Glutamatergic neuron (in vitro differentiated cells): Measurements from ENCODE around the gene POU2F2. TPM values are rescaled to one million over a fixed set of nuclear protein-coding genes. Genes with fewer than 3 reads are reported as not detected.

Experiments used
- DNase-seq: peaks from one replicate; pipeline ENCODE4 v3.0.0; 2022
- H3K27ac Mint-ChIP-seq: one replicate; pipeline ENCODE4 v1.8.0; 2020; ENCODE audit warnings: mild to moderate bottlenecking, mixed read lengths, inconsistent platforms; ENCODE audit not compliant: unreplicated experiment
- H3K27me3 Mint-ChIP-seq: one replicate; pipeline ENCODE4 v1.8.0; 2020; ENCODE audit warnings: mild to moderate bottlenecking, moderate library complexity, mixed read lengths, inconsistent platforms; ENCODE audit not compliant: unreplicated experiment
- H3K36me3 Mint-ChIP-seq: one replicate; pipeline ENCODE4 v1.8.0; 2020; ENCODE audit warnings: mild to moderate bottlenecking, mixed read lengths, inconsistent platforms; ENCODE audit not compliant: unreplicated experiment
- H3K4me1 Mint-ChIP-seq: one replicate; pipeline ENCODE4 v1.8.0; 2020; ENCODE audit warnings: mild to moderate bottlenecking, low read depth, mixed read lengths, inconsistent platforms; ENCODE audit not compliant: unreplicated experiment
- H3K4me3 Mint-ChIP-seq: one replicate; pipeline ENCODE4 v1.8.0; 2020; ENCODE audit warnings: mild to moderate bottlenecking, mixed read lengths, inconsistent platforms; ENCODE audit not compliant: unreplicated experiment
- H3K9me3 Mint-ChIP-seq: one replicate; pipeline ENCODE4 v1.8.0; 2020; ENCODE audit warnings: mild to moderate bottlenecking, moderate library complexity, mixed read lengths, inconsistent platforms; ENCODE audit not compliant: unreplicated experiment
- total RNA-seq: library from RNA; stranded (reverse); fragmentation: NEBNext Ultra II Directional; extraction: Animal tissue kit (Norgen Biotek cat#: 25700); gene quantifications from one replicate; pipeline ENCODE4 v1.2.1, GENCODE V29; 2021; ENCODE audit not compliant: unreplicated experiment
- TF ChIP-seq, protein P1 (sequence below): fragments of 200-600 bp; sonication (generic); IDR thresholded peaks from one replicate; pipeline ENCODE4 v1.5.0; 2021; ENCODE audit not compliant: partially characterized antibody, unreplicated experiment

POU2F2 gene
- total RNA-seq, 1 donor from 2014 or later: 53.4 TPM

DNA sequence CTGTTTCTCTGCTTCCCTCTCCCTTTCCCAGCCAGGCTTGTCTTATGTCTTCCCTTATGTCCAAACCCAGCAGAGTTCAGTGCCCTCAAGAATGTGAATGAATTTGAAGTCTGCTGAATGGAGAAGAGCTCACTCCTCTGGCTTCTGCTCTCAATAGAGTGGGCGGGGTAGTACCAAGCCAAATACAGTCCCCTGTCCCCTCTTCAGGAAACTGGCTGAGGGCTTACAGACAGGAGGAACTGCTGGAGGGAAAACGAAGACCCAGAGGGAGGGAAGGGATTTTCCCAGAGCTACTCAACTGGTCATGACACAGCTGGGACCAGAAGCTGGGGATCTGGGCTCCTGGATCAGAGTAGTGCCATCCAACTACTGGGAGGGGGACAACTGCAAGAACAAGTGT lies 32.9 kb upstream of the POU2F2 start:
- TF ChIP-seq, protein P1, sequence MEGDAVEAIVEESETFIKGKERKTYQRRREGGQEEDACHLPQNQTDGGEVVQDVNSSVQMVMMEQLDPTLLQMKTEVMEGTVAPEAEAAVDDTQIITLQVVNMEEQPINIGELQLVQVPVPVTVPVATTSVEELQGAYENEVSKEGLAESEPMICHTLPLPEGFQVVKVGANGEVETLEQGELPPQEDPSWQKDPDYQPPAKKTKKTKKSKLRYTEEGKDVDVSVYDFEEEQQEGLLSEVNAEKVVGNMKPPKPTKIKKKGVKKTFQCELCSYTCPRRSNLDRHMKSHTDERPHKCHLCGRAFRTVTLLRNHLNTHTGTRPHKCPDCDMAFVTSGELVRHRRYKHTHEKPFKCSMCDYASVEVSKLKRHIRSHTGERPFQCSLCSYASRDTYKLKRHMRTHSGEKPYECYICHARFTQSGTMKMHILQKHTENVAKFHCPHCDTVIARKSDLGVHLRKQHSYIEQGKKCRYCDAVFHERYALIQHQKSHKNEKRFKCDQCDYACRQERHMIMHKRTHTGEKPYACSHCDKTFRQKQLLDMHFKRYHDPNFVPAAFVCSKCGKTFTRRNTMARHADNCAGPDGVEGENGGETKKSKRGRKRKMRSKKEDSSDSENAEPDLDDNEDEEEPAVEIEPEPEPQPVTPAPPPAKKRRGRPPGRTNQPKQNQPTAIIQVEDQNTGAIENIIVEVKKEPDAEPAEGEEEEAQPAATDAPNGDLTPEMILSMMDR: no peak
- Mint-ChIP-seq H3K9me3 (peaks cover 17% of the 10 kb centered on the region), H3K4me1 (peaks cover 45% of the 10 kb centered on the region), H3K36me3 (no peaks in the 10 kb centered on the region), H3K27me3 (peaks cover 4% of the 10 kb centered on the region), H3K4me3 (no peak overlapping the region), H3K27ac (peak overlapping the region; percentile 74)
- no peak for DNase-seq

DNA sequence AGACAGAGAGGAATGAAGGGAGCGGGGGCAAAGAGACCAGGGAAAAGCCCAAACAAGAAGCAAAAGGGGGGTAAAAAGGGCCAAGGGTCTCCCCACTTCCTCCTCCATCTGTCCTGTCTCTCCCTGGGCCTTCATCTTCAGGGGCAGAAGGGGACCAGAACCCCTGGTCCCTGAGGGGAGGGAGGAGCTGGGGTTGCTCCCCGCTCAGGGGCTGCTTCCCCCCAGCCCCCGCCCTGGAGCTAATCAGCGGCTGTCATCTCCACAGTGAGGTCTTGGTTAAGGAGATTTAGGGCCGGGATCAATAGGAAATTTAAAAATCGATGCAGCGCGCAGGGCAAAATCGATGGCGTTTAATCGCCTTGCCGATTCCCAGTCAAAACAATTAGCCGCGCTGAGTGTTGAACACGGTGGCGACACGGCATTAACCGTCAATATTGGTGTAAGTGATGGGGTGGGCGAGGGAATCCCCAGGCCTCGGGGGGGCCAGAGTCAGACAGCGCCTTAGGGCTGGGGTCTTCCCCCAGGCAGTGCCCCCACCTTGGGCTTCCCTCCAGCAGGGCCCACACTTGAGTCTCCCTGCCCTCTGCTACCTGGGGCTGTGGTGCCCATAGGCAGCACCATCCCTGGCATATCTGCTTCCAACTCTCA lies 29.5 kb upstream of the POU2F2 start:
- Mint-ChIP-seq H3K27me3 (peaks cover 6% of the 10 kb centered on the region), H3K36me3 (no peaks in the 10 kb centered on the region), H3K4me3 (peak overlapping the region; percentile 26), H3K4me1 (peaks cover 33% of the 10 kb centered on the region), H3K27ac (no peak overlapping the region), H3K9me3 (peaks cover 10% of the 10 kb centered on the region)
- no peak for DNase-seq
- TF ChIP-seq, protein P1: no peak

DNA sequence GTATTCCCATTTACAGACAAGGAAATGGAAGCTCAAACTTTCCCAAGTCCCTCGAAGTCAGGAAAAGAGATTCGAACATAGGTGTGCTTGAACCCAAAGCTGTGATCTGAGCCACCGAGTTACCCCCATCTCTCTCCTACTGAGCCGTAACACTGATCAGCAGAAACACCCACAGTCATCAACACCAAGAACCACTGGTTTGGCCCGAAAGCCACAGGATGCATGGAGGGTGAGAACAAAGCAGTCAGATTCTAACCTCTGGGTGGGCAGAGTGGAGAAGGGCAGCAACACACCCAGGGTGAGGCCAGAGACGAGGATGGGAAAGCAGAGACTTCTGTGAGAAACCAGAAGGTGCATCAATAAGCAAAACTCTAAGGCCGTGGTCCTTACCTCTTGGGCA lies 27.7 kb upstream of the POU2F2 start:
- TF ChIP-seq, protein P1: no peak
- H3K27ac Mint-ChIP-seq: peak overlapping the region; percentile 7
- DNase-seq: no peak
- peaks cover 10% of the 10 kb centered on the region for H3K27me3 Mint-ChIP-seq
- peaks cover 21% of the 10 kb centered on the region for H3K9me3 Mint-ChIP-seq
- no peak overlapping the region for H3K4me3 Mint-ChIP-seq
- peaks cover 43% of the 10 kb centered on the region for H3K4me1 Mint-ChIP-seq
- no peaks in the 10 kb centered on the region for H3K36me3 Mint-ChIP-seq

DNA sequence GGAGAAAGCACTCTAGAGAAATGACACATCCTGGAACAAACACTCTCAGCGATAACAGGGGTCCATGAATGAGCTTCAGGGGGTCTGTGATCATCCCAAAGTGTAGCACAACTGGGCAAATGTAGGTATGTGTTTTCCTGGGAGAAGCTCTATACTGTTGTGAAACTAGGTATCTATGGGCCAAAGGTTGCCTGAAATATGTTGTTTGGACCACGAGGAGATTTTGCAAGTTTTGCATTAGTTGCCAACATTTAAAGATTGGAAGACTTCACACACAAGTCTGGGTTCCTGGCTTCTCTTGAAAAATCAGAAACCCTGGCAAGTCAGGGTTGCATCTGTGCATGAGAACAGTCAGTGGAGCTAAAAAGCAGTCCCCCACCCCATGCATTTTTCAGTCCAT lies 26.7 kb upstream of the POU2F2 start:
- DNase-seq: no peak
- Mint-ChIP-seq H3K27ac (no peak overlapping the region), H3K36me3 (no peaks in the 10 kb centered on the region), H3K9me3 (peaks cover 22% of the 10 kb centered on the region), H3K4me3 (no peak overlapping the region), H3K27me3 (peaks cover 14% of the 10 kb centered on the region), H3K4me1 (peaks cover 51% of the 10 kb centered on the region)
- TF ChIP-seq, protein P1: no peak

DNA sequence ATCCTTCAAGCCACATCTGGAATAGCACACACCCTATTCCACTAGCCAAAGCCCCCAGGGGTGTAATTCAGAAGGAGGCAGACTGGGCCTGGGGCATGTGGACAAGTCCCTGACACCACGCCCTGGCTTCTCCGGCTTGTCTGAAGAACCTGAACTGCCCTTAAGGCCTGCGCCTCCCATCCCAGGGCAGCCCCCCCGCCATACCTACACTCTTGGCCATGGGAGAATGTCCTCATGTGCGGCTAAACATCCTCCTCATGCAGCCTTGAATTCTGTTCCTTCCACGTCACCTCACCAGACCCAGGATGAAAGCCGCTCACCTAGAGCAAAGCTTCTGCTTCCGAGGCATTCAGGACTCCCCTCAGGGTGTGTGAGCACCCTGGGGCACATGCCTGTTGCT lies 24.3 kb upstream of the POU2F2 start:
- Mint-ChIP-seq H3K9me3 (peaks cover 30% of the 10 kb centered on the region), H3K27ac (peak overlapping the region; percentile 44), H3K27me3 (peaks cover 32% of the 10 kb centered on the region), H3K4me3 (peak overlapping the region; percentile 86), H3K36me3 (no peaks in the 10 kb centered on the region), H3K4me1 (peaks cover 55% of the 10 kb centered on the region)
- TF ChIP-seq, protein P1: no peak
- no peak for DNase-seq
